Adrenal gland (tissue), 19 donors: ENCODE data around the gene ZBTB6. TPM values are rescaled to one million over a fixed set of nuclear protein-coding genes. Genes with fewer than 3 reads are reported as not detected.
A peak's percentile ranks its signal among the peaks of the same experiment; 100 is the strongest.

Source experiments
- DNase-seq, 7 donors: peaks; one replicate each; pipeline ENCODE4 v3.0.0-alpha.2; 2019 to 2020
- H3K27ac ChIP-seq, 5 donors: fragments of 200-600 bp; sonication (generic) in 4 of 5; 1 replicate in 3 of 5; 2 replicates in 2 of 5; pipeline versions ENCODE4 v1.5.1 to v1.8.0; 2016 to 2020; ENCODE audit warnings: mild to moderate bottlenecking in 1 of 5
- H3K27me3 ChIP-seq: fragments of 200-600 bp; 2 replicates; pipeline ENCODE4 v1.8.0; 2021
- H3K36me3 ChIP-seq, 2 donors: fragments of 200-600 bp; replicated peaks in 1 of 2; 1 replicate in 1 of 2; 2 replicates in 1 of 2; pipeline versions ENCODE4 v1.5.1 to v1.8.0; 2018 to 2022
- H3K4me1 ChIP-seq, 2 donors: fragments of 200-600 bp; replicated peaks in 1 of 2; 1 replicate in 1 of 2; 2 replicates in 1 of 2; pipeline versions ENCODE4 v1.5.1 to v1.8.0; 2018 to 2021
- H3K4me3 ChIP-seq, 4 donors: fragments of 200-600 bp; sonication (generic) in 3 of 4; one replicate each; pipeline ENCODE4 v1.5.1; 2016 to 2018
- H3K9me3 ChIP-seq, 3 donors: fragments of 200-600 bp; sonication (generic) in 1 of 3; replicated peaks in 1 of 3; 1 replicate in 2 of 3; 2 replicates in 1 of 3; pipeline versions ENCODE4 v1.5.1 to v1.8.0; 2016 to 2021
- POLR2A ChIP-seq, 2 donors: fragments of 450-650 bp; IDR thresholded peaks; one replicate each; pipeline ENCODE4 v1.6.1; 2017; ENCODE audit warnings: antibody characterized with exemption in 2 of 2, mild to moderate bottlenecking in 2 of 2, moderate library complexity in 1 of 2
- WGBS, 4 donors: extraction: QIAGEN DNeasy Blood & Tissue Kit in 2 of 4; methylation state at CpG; one replicate each; pipeline versions ENCODE4 v1.1.5 to v1.1.7; 2013 to 2017; 5-methylcytosine and 5-hydroxymethylcytosine counted together
- intact Hi-C, 2 donors: fragments of 100-400 bp; cut with DNase I; formaldehyde crosslinking; loops; one replicate each; pipeline versions ENCODE4 v1.14.1 to v1.15.0; 2022 to 2023
- long read RNA-seq, 10 donors: library from polyadenylated mRNA in 3 of 10; unstranded in 2 of 10; stranded (forward) in 1 of 10; transcript quantifications; one replicate each; pipeline ENCODE4 v2.0.0 and lab custom pipeline, GENCODE V29; 2021 to 2026
- polyA plus RNA-seq, 3 donors: library from polyadenylated mRNA; stranded (reverse); fragments of 200-250 nt in 2 of 3; fragments of 350-450 nt in 1 of 3; fragmentation: Illumina TruSeq in 1 of 3; extraction: RNeasy Lipid Tissue Mini Kit (QIAGEN cat#74804) in 1 of 3; gene quantifications; one replicate each; pipeline ENCODE4 v1.2.3, GENCODE V29; 2013 to 2014
- total RNA-seq, 9 donors: library from RNA; depleted of rRNA in 4 of 9; stranded (reverse); fragments of >200 nt in 4 of 9; fragments of 120-200 nt in 1 of 9; fragmentation: NEBNext Ultra II Directional in 1 of 9; extraction: Animal tissue kit (Norgen Biotek cat#: 25700) in 1 of 9; gene quantifications; one replicate each; pipeline versions ENCODE4 v1.1.0 to v1.2.4, GENCODE V29; 2013 to 2023
- TF ChIP-seq, protein P1 (sequence below), 6 experiments: fragments of 450-650 bp in 4 of 6; fragments of 200-600 bp in 2 of 6; sonication (generic) in 1 of 6; IDR thresholded peaks; 1 replicate in 5 of 6; 2 replicates in 1 of 6; pipeline versions ENCODE4 v1.5.1 to v1.8.0; 2016 to 2021; ENCODE audit warnings: antibody characterized with exemption in 6 of 6, mild to moderate bottlenecking in 2 of 6, moderate library complexity in 1 of 6
- donor health status: healthy with polysubstance abuse.
- donor health status: Bipolar disorder and iron deficiency.
- donor health status: DM: yes; HTN: yes; CAD: no.
- donor health status: DM: no; HTN: no; CAD: no.
- donor health status: DM: no; HTN: no; CAD: no.
- donor health status: DM: yes; HTN: yes; CAD: no.

The ZBTB6 gene, protein sequence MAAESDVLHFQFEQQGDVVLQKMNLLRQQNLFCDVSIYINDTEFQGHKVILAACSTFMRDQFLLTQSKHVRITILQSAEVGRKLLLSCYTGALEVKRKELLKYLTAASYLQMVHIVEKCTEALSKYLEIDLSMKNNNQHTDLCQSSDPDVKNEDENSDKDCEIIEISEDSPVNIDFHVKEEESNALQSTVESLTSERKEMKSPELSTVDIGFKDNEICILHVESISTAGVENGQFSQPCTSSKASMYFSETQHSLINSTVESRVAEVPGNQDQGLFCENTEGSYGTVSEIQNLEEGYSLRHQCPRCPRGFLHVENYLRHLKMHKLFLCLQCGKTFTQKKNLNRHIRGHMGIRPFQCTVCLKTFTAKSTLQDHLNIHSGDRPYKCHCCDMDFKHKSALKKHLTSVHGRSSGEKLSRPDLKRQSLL
- 10 to 100 TPM in 3 of 9 donors, 1 to 10 TPM in 6; 5.2 to 11.6 (median 8.0) TPM for total RNA-seq
- 10 to 100 TPM in 1 of 3 donors, 1 to 10 TPM in 2; 1.8 to 10.9 (median 2.0) TPM for polyA plus RNA-seq
- long read RNA-seq, donor 1, full-length matches to known transcripts, result 1 of 1 reads
- long read RNA-seq, donor 1, partial matches to known transcripts, result 0 of 1 reads
- long read RNA-seq, donor 1, other reads (novel, unspliced or antisense), result 0 of 1 reads
- long read RNA-seq, donor 2, full-length matches to known transcripts, result 1 of 1 reads
- long read RNA-seq, donor 2, partial matches to known transcripts, result 0 of 1 reads
- long read RNA-seq, donor 2, other reads (novel, unspliced or antisense), result 0 of 1 reads
- long read RNA-seq, donor 3, result 0 reads
- long read RNA-seq, donor 4, result 0 reads
- long read RNA-seq, donor 5, full-length matches to known transcripts, result 4 of 8 reads
- long read RNA-seq, donor 5, partial matches to known transcripts, result 2 of 8 reads
- long read RNA-seq, donor 5, other reads (novel, unspliced or antisense), result 2 of 8 reads
- long read RNA-seq, donor 6, result 0 reads
- long read RNA-seq, donor 7, full-length matches to known transcripts, result 1 of 1 reads
- long read RNA-seq, donor 7, partial matches to known transcripts, result 0 of 1 reads
- long read RNA-seq, donor 7, other reads (novel, unspliced or antisense), result 0 of 1 reads
- long read RNA-seq, donor 8, full-length matches to known transcripts, result 1 of 1 reads
- long read RNA-seq, donor 8, partial matches to known transcripts, result 0 of 1 reads
- long read RNA-seq, donor 8, other reads (novel, unspliced or antisense), result 0 of 1 reads
- long read RNA-seq, donor 9, full-length matches to known transcripts, result 2 of 2 reads
- long read RNA-seq, donor 9, partial matches to known transcripts, result 0 of 2 reads
- long read RNA-seq, donor 9, other reads (novel, unspliced or antisense), result 0 of 2 reads
- long read RNA-seq, donor 10, result 0 reads

DNA sequence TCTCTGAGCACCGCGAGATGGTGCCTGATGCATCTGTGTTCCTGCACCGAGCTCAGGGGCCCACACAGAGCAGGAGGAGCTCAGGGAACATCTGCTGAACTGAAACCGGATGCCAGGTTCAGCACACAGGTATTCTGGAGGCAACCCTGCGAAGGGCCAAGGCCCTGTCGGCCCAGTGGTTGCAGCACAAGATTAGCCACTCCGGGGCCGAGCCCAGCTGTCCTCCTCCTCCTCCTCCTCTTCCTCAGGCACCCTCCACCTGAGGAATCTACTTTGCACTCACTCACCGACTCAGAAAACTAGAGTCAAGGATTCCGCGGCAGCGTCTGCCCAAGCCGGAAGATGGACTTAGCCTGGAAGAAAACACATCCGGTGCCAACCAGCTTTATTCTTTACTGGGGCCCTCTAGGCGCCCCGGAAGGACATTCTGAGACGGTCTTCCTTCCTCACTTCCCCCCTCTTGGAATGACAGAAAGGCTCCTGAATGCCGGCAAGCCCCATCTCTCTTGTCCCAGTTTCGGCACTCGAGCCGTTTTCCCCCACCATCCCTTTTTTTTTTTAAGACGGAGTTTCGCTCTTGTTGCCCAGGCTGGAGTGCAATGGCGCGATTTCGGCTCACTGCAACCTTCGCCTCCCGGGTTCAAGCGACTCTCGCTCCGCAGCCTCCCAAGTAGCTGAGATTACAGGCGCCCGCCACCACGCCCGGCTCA, at the start of gene ZBTB6:
Gene ZBTB6, minus strand, starts transcription at position 360 of the 710 bp plus-strand sequence. CDS start 1,251 bp downstream, outside the sequence.
- peak within 1 kb of the TSS in 4 of 5 donors; percentile 29 to 93 (median 81) for H3K27ac ChIP-seq
- TF ChIP-seq POLR2A (IDR thresholded peaks at IDR 0.05), result peak in 1 of 2 donors; percentile 59
- TF ChIP-seq, protein P1, sequence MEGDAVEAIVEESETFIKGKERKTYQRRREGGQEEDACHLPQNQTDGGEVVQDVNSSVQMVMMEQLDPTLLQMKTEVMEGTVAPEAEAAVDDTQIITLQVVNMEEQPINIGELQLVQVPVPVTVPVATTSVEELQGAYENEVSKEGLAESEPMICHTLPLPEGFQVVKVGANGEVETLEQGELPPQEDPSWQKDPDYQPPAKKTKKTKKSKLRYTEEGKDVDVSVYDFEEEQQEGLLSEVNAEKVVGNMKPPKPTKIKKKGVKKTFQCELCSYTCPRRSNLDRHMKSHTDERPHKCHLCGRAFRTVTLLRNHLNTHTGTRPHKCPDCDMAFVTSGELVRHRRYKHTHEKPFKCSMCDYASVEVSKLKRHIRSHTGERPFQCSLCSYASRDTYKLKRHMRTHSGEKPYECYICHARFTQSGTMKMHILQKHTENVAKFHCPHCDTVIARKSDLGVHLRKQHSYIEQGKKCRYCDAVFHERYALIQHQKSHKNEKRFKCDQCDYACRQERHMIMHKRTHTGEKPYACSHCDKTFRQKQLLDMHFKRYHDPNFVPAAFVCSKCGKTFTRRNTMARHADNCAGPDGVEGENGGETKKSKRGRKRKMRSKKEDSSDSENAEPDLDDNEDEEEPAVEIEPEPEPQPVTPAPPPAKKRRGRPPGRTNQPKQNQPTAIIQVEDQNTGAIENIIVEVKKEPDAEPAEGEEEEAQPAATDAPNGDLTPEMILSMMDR (IDR thresholded peaks at IDR 0.05), result no peak
- H3K36me3 ChIP-seq, result peaks cover 0 to 8% of the 10 kb centered on the region in 2 donors
- WGBS, 4 donors, result 0 to 2% (median 1%) methylated on average over 25 to 35 of the region's 35 CpGs
- H3K4me3 ChIP-seq, result peak within 1 kb of the TSS; percentile 5 to 95 (median 64)
- peaks cover 10 to 11% of the 10 kb centered on the region in 2 donors for H3K4me1 ChIP-seq
- no peaks in the 10 kb centered on the region for H3K9me3 ChIP-seq
- H3K27me3 ChIP-seq, result no peaks in the 10 kb centered on the region
- DNase-seq, result peak; percentile 64 to 89 (median 80)
- intact Hi-C loops, result loop anchor here in 1 of 2 donors (10.0 kb wide), 1 partner anchor 82 kb away; no protein-coding TSS in a partner anchor

DNA sequence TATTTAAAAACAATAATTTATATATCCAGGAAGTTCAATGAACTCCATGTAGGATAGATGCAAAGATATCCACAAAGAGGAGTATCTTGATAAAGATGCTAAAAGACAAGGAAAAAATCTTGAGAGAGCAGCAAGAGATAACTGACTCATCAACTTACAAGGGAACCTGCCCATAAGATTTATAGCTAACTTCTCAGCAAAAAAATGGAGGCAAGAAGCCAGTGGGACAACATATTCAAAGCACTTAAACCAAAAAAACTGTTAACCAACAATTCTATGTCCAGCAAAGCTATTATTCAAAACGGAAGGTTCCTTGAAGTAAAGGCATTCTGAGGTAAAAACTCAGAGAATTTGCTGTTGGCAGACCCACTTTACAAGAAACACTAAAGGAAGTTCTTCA, 48.0 kb upstream of the ZBTB6 start:
- intact Hi-C loops, result no loop called here

DNA sequence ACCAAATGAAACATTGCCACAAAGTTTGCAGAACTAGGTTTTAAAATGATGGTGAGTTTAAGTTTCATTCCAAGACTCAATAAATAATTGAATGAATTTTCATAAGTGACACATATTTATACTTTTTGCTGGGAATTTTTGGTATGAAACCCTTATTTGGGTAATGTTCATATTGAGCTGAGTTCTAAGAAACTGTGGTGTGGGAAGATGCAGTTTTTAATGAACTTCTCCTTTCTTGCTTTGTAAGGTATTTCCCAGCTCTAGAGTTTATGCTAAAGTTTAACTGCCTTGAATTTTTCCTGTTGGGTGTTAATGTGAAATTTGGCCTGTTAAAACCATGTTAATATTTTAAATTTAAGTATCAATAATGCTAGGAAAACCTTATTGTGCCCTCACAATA, 42.8 kb upstream of the ZBTB6 start:
- H3K27ac ChIP-seq, result no peak overlapping the region
- H3K4me1 ChIP-seq, result peaks cover 10 to 15% of the 10 kb centered on the region in 2 donors
- no peak for DNase-seq
- peaks cover 0 to 3% (median 0%) of the 10 kb centered on the region in 3 donors for H3K9me3 ChIP-seq
- no peak for TF ChIP-seq POLR2A (IDR thresholded peaks at IDR 0.05)
- TF ChIP-seq, protein P1 (IDR thresholded peaks at IDR 0.05), result no peak
- H3K36me3 ChIP-seq, result peaks cover 0 to 5% of the 10 kb centered on the region in 2 donors
- H3K4me3 ChIP-seq, result no peak overlapping the region
- intact Hi-C loops, result no loop called here
- no peaks in the 10 kb centered on the region for H3K27me3 ChIP-seq

More for the DNA sequence above, 48.0 kb upstream of the ZBTB6 start:
- Histone ChIP-seq H3K36me3 (peaks cover 0 to 5% of the 10 kb centered on the region in 2 donors), H3K4me1 (no peaks in the 10 kb centered on the region), H3K9me3 (peaks cover 0 to 4% (median 0%) of the 10 kb centered on the region in 3 donors), H3K27me3 (no peaks in the 10 kb centered on the region), H3K4me3 (no peak overlapping the region), H3K27ac (no peak overlapping the region)
- 88 to 100% (median 96%) methylated on average over 1 of the region's 1 CpG for WGBS, 4 donors
- no peak for TF ChIP-seq POLR2A (IDR thresholded peaks at IDR 0.05)
- TF ChIP-seq, protein P1 (IDR thresholded peaks at IDR 0.05), result no peak
- DNase-seq, result no peak
